HG03280 (cell line): ENCODE data around the gene DRC1.

ENCODE experiments used
- ATAC-seq: cut with Tn5 transposase; IDR thresholded peaks from one replicate; pipeline ENCODE4 v1.9.1; 2021; ENCODE audit warnings: mild to moderate bottlenecking, moderate library complexity; ENCODE audit not compliant: unreplicated experiment

DRC1 gene

GRCh38 chr2:26489213-26489850 lies 87.6 kb downstream of the DRC1 start:
- no peak for ATAC-seq

GRCh38 chr2:26491563-26492167 lies 89.9 kb downstream of the DRC1 start:
- no peak for ATAC-seq

GRCh38 chr2:26492749-26493515 lies 91.2 kb downstream of the DRC1 start:
- ATAC-seq, result no peak

DNA sequence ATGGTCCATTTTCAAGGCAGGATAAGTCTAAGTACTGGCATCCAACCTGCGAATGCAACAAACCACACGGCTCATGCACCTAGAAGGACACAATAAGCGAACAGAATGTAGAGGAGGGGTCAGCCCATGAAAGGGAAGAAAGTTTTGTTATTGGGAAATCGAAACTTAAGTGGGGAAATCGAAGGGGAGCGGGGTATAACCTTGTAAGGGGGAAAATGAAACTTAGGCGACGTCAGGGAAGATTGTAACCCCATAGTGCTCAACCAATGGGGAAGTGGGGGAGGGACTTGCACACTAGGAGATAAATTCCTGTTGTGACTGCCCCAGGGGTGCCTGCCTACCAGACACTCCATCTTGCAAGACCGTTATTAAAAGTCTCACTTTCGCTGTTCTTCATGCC lies 91.8 kb downstream of the DRC1 start:
- ATAC-seq, result no peak

- ATAC-seq, result no peak
Measured at GRCh38 chr2:26494199-26494598, 92.5 kb downstream of the DRC1 start.

- no peak for ATAC-seq
Measured at GRCh38 chr2:26494891-26495290, 93.2 kb downstream of the DRC1 start.

DNA sequence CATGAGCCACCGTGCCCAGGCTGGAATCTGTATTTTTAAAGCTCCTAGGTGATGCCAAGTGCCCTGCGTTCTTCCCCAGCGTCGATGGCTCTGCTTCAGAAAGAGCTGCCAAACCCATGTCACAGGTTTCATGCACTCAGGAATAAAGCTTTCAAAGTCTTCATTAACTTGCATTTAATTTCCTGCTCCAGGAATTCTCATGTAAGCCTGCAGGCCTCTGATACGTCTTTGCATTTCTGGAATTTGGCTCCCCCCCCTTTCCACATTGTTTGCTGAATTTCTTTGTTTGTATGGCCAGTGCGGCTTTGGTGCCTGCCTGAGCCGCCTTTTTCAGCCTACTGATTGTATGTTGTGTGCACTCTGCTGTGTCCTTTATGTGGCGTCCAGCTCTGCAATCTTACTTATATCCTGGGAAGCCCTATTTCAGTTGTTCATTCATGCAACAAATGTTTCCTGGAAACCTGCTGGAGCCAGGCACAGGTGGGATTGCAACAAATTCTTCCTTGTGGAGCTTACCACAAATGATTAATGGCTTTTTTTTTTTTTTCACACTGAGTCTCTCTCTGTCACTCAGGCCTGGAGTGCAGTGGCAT lies 94.1 kb downstream of the DRC1 start:
- no peak for ATAC-seq

DNA sequence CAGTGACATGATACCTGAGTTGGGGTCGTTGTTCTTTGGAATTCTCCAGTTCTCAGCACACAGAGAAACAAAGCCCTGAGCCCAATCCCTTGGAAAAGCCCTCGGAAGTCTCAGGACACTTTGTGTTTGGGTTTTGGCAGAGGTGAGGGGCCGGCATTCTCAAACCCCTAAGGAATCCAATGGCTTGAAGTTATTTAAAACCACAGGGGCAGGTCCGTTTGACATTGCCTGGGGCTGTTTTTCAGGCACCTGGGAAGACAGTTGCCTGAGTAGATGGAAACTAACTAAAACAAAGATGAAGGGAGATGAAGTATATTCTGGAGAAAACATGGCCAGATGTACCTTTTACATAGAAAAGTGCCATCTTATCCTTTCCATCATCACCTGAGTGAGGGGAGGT lies 98.7 kb downstream of the DRC1 start:
- ATAC-seq, result no peak

- ATAC-seq, result no peak
Measured at GRCh38 chr2:26503231-26503880, 101.6 kb downstream of the DRC1 start.

GRCh38 chr2:26504002-26504401 lies 102.3 kb downstream of the DRC1 start:
- ATAC-seq, result no peak

DNA sequence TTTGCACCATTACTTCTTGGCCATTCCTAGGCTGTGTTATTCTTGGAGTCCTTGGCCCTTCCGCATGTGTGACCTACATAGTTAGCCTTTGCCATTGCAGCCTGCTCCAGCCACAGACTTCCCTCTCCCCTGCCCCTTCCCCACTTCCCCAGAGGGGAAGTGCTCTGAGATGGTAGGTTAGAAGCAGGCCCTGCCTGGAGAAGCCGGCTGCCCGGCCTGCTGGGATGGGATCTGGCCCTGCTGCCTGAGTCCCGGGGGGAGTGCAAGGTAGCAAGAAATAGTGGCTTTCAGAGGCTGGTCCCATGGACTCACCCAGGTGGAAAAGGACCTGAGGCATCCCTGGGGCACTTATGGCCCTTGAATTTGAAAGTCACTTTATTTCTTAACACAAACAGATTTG lies 104.6 kb downstream of the DRC1 start:
- no peak for ATAC-seq
